Fibroblast of lung (primary cell): Measurements from ENCODE around the gene MTHFD2L. TPM values are rescaled to one million over a fixed set of nuclear protein-coding genes. Genes with fewer than 3 reads are reported as not detected.

Experiments used
- DNase-seq, 2 donors: peaks; one replicate each; pipeline versions ENCODE4 v3.0.0 to v3.0.0-alpha.2; 2010; ENCODE audit warnings: low read depth in 2 of 2
- H2AFZ ChIP-seq: 2 replicates; pipeline ENCODE4 v1.5.1; 2012; ENCODE audit warnings: low read length, control low read depth, inconsistent platforms
- H3K27ac ChIP-seq: 2 replicates; pipeline ENCODE4 v1.5.1; 2011; ENCODE audit warnings: low read length, control low read depth; ENCODE audit not compliant: insufficient read depth
- H3K27me3 ChIP-seq: 2 replicates; pipeline ENCODE4 v1.5.1; 2011; ENCODE audit warnings: mild to moderate bottlenecking, low read length; ENCODE audit not compliant: control insufficient read depth, insufficient read depth
- H3K36me3 ChIP-seq: 2 replicates; pipeline ENCODE4 v1.5.1; 2011; ENCODE audit warnings: low read length; ENCODE audit not compliant: control insufficient read depth, insufficient read depth
- H3K4me1 ChIP-seq: 2 replicates; pipeline ENCODE4 v1.5.1; 2011; ENCODE audit warnings: low read length; ENCODE audit not compliant: control insufficient read depth, insufficient read depth; ENCODE audit errors: extremely low read depth
- H3K4me2 ChIP-seq: 2 replicates; pipeline ENCODE4 v1.5.1; 2011; ENCODE audit warnings: low read length, control low read depth; ENCODE audit not compliant: insufficient read depth; ENCODE audit errors: extremely low read depth
- H3K4me3 ChIP-seq, 4 experiments: fragments of 200-600 bp in 1 of 4; sonication (generic) in 1 of 4; replicated peaks in 1 of 4; 2 replicates each; pipeline ENCODE4 v1.5.1; 2011 to 2016; ENCODE audit warnings: low read length in 4 of 4, low read depth in 3 of 4, mild to moderate bottlenecking in 3 of 4, control low read depth in 2 of 4, inconsistent platforms in 1 of 4, mixed read lengths in 1 of 4; ENCODE audit not compliant: insufficient read depth in 1 of 4; ENCODE audit errors: control extremely low read depth in 1 of 4
- H3K79me2 ChIP-seq: 2 replicates; pipeline ENCODE4 v1.5.1; 2012; ENCODE audit warnings: mild to moderate bottlenecking, low read length, inconsistent platforms; ENCODE audit not compliant: control insufficient read depth, insufficient read depth
- H3K9ac ChIP-seq: 2 replicates; pipeline ENCODE4 v1.5.1; 2011; ENCODE audit warnings: mild to moderate bottlenecking, low read length, control low read depth; ENCODE audit not compliant: insufficient read depth
- H3K9me3 ChIP-seq: 2 replicates; pipeline ENCODE4 v1.5.1; 2012; ENCODE audit warnings: low read depth, low read length; ENCODE audit not compliant: control insufficient read depth, insufficient read depth
- H4K20me1 ChIP-seq: 2 replicates; pipeline ENCODE4 v1.5.1; 2011; ENCODE audit warnings: low read length; ENCODE audit not compliant: control insufficient read depth, insufficient read depth; ENCODE audit errors: extremely low read depth
- CTCF ChIP-seq, 2 donors: IDR thresholded peaks in 1 of 2; conservative IDR thresholded peaks in 1 of 2; 1 replicate in 1 of 2; 2 replicates in 1 of 2; pipeline ENCODE4 v1.5.1; 2011 to 2012; ENCODE audit warnings: low read length in 2 of 2, control low read depth in 1 of 2, inconsistent platforms in 1 of 2, low read depth in 1 of 2, mild to moderate bottlenecking in 1 of 2
- EZH2 ChIP-seq: IDR thresholded peaks from 2 replicates; pipeline ENCODE4 v1.5.1; 2012; ENCODE audit warnings: low read length, control low read depth, mild to moderate bottlenecking; ENCODE audit errors: missing control alignments
- polyA plus RNA-seq, 2 donors: library from polyadenylated mRNA; depleted of rRNA in 1 of 2; stranded (reverse) in 1 of 2; unstranded in 1 of 2; fragments of >200 nt; gene quantifications; 2 replicates each; pipeline ENCODE4 v1.2.1, GENCODE V29; 2011 to 2012; ENCODE audit warnings: missing spikeins in 1 of 2
- total RNA-seq: library from RNA; depleted of rRNA; stranded (reverse); fragments of >200 nt; gene quantifications from 2 replicates; pipeline ENCODE4 v1.2.1, GENCODE V29; 2014

The MTHFD2L gene
- total and polyA plus RNA-seq, 2 donors (not counting 1 experiment from before 2014, with no cell fraction given) = 4.4 to 13.0 TPM

DNA sequence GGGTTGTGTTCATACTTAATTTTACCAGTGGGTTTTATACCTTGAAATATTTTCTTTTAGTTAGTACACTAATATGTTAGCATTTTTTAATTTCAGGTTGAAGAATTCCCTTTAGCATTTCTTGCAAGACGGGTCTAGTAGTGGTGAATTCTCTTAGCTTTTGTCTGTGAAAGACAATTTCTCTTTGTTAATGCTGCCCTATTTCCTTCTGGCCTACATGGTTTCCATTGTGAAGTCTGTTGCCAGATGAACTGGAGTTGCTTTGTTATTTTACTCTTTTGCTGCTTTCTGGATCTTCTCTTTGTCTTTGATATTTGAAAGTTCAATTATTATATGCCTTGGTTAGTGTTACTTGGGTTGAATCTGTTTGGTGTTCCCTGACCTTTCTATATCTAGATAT lies 25.0 kb upstream of the MTHFD2L start:
- H2AFZ ChIP-seq = no peak overlapping the region
- H3K27me3 ChIP-seq = no peaks in the 10 kb centered on the region

DNA sequence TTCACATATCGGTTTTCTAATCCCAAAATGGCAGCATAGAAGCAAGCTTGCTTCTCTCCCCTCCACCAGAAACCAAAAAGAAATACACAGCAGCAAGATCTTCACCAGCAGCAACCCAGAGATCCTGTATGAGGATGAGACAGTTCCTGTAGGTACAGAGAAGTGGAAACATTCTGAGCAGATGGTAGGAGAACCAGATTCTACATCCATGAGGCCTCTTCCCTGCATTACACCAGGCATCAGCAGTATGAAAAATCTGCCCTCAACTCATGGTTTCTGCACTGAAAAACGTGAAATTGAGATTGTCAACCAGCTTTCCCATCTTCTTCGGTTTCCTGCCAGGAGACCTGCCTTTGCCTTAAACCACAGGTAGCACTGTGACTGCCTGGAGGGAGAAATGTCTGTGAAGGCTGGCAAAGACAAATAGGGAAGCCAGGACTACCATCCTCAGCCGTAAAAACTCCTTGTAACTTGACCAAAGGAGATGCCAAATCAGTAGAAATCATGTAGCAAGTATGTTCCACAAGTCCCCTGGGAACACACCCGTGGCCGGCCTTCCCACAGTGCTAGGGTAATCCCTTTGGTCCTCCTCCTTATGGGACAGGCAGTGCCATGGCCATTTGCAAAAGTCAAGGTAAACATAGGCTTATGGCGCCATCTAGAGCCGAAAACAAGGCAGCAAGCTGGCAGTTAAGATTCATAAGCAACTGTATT lies 24.0 kb upstream of the MTHFD2L start:
- H3K79me2 ChIP-seq = no peaks in the 10 kb centered on the region
- no peaks in the 10 kb centered on the region for H3K4me1 ChIP-seq
- H3K27ac ChIP-seq = no peak overlapping the region
- H3K9me3 ChIP-seq = no peaks in the 10 kb centered on the region
- peak overlapping the region; percentile 27 for H2AFZ ChIP-seq
- peak; percentile 75 to 93 for DNase-seq
- no peak overlapping the region for H3K9ac ChIP-seq
- TF ChIP-seq CTCF (conservative IDR thresholded peaks at IDR 0.05 in 1 of 2, IDR thresholded peaks at IDR 0.05 in 1 of 2; ENCODE audit: low read depth in 1 of 2, low read length in 2 of 2) (peak; percentile 84 to 90), EZH2 (no peak)
- no peak overlapping the region for H3K4me3 ChIP-seq
- H3K4me2 ChIP-seq = no peak overlapping the region
- no peaks in the 10 kb centered on the region for H3K36me3 ChIP-seq
- H4K20me1 ChIP-seq = no peaks in the 10 kb centered on the region
- no peaks in the 10 kb centered on the region for H3K27me3 ChIP-seq

More for the DNA sequence above, 25.0 kb upstream of the MTHFD2L start:
- Histone ChIP-seq H3K79me2 (no peaks in the 10 kb centered on the region), H4K20me1 (no peaks in the 10 kb centered on the region), H3K9me3 (no peaks in the 10 kb centered on the region), H3K36me3 (no peaks in the 10 kb centered on the region), H3K4me1 (no peaks in the 10 kb centered on the region), H3K4me2 (no peak overlapping the region), H3K27ac (no peak overlapping the region), H3K9ac (no peak overlapping the region), H3K4me3 (no peak overlapping the region)
- TF ChIP-seq EZH2 (no peak), CTCF (conservative IDR thresholded peaks at IDR 0.05 in 1 of 2, IDR thresholded peaks at IDR 0.05 in 1 of 2; ENCODE audit: low read depth in 1 of 2, low read length in 2 of 2) (no peak)
- no peak for DNase-seq

DNA sequence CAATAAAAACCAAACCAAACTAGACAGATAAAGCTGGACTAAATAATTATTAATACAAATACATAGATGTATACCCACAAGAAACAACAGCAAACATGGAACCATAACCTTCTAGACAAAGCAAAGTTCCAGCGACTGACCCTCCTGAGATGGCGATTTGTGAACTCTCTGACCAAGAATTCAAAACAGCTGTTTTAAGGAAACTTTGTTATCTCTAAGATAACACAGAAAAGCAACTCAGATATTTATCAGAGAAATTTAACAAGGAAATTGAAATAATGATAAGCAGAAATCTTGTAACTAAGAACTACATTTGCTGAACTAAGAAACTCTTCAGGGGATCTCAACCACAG lies 23.4 kb upstream of the MTHFD2L start:
- Histone ChIP-seq H3K27me3 (no peaks in the 10 kb centered on the region), H3K9me3 (no peaks in the 10 kb centered on the region), H3K27ac (no peak overlapping the region), H3K9ac (no peak overlapping the region), H3K36me3 (no peaks in the 10 kb centered on the region), H3K4me2 (no peak overlapping the region), H4K20me1 (no peaks in the 10 kb centered on the region), H3K4me3 (no peak overlapping the region), H3K79me2 (no peaks in the 10 kb centered on the region), H3K4me1 (no peaks in the 10 kb centered on the region), H2AFZ (no peak overlapping the region)
- no peak for DNase-seq
- TF ChIP-seq CTCF (conservative IDR thresholded peaks at IDR 0.05 in 1 of 2, IDR thresholded peaks at IDR 0.05 in 1 of 2; ENCODE audit: low read depth in 1 of 2, low read length in 2 of 2) = no peak
- TF ChIP-seq EZH2 = no peak
